Endometrial microvascular endothelial cells (primary cell): ENCODE results near the gene CFTR. TPM values are rescaled to one million over a fixed set of nuclear protein-coding genes. Genes with fewer than 3 reads are reported as not detected.
"Not testable (repeated sequence)": the region's sequence is repeated elsewhere in the genome, so short reads cannot be mapped to it uniquely, and the experiment has no call there.

Source experiments
- in situ Hi-C: cut with HindIII; loops from 2 replicates; pipeline ENCODE4 v1.10.0; 2017; ENCODE audit warnings: low sequenced_read_pairs, low pct_unique_long_range_greater_than_20kb; ENCODE audit errors: inconsistent ontology term
- total RNA-seq: library from RNA; depleted of rRNA; stranded (reverse); fragments of >200 nt; gene quantifications from one replicate; pipeline ENCODE4 v1.2.3, GENCODE V29; 2015; ENCODE audit errors: inconsistent ontology term

Gene CFTR
- not detected for total RNA-seq

DNA sequence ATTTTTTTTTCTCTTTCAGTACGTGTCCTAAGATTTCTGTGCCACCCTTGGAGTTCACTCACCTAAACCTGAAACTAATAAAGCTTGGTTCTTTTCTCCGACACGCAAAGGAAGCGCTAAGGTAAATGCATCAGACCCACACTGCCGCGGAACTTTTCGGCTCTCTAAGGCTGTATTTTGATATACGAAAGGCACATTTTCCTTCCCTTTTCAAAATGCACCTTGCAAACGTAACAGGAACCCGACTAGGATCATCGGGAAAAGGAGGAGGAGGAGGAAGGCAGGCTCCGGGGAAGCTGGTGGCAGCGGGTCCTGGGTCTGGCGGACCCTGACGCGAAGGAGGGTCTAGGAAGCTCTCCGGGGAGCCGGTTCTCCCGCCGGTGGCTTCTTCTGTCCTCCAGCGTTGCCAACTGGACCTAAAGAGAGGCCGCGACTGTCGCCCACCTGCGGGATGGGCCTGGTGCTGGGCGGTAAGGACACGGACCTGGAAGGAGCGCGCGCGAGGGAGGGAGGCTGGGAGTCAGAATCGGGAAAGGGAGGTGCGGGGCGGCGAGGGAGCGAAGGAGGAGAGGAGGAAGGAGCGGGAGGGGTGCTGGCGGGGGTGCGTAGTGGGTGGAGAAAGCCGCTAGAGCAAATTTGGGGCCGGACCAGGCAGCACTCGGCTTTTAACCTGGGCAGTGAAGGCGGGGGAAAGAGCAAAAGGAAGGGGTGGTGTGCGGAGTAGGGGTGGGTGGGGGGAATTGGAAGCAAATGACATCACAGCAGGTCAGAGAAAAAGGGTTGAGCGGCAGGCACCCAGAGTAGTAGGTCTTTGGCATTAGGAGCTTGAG lies at the start of gene CFTR:
Gene CFTR, plus strand, starts transcription at position 801 of the 830 bp plus-strand sequence. CDS start 70 bp downstream, outside the sequence.
- in situ Hi-C loops = no loop called here

DNA sequence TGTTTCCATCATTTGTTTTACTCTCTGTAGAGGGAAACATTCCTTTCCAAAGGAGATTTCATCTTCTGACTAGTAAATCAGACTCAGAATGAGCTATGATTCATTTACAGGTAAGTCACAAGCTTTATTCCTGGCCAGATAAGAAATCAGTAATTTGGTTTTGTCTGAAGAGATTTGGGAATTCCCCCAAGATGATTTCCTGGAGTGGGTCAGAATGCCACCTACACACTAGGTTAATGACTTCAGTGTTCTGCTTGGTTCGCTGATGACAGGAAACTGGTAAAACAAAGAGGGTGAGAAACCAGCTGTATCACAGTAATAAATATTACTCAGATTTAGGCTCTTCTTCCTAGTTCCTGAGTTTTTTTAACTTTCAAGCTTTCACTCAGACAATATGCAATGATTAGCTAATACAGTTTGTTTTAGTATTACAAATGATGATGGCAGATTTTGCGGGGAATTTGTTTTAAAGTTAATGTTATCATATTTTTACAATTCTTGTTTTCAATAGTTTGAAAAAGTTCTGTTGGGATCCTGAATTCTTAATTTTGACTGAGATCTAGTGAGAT lies 44.3 kb upstream of the CFTR start:
- in situ Hi-C loops = no loop called here

GRCh38 chr7:117444646-117445045 lies 35.2 kb upstream of the CFTR start:
- in situ Hi-C loops = no loop called here

GRCh38 chr7:117445206-117445605 lies 34.6 kb upstream of the CFTR start:
- in situ Hi-C loops = no loop called here

DNA sequence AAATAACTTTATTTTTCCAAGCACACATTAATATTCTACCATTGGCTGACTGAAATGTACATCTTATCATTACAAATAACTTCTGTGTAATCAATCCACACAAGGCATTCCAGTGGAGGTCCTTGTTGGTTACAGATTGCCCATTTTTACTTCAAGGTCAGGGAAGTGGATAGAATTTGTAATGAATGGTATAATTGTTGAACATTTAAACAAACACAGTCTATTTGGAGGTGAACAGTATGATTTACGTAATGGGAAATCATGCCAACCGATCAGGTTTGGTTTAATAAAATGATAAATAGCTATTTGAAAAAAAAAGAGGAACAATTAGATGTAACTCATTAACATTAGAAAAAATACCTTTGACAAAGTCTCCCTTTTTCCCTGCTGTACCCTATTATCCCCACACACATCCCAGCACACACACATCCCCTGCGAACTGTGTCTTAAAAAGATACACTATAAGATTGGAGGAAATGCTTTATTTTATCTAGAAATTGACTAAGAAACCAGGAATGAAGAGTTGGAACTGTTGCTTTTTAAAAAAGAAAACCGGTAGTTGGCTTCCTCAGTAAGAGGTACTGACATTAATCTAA lies 33.5 kb upstream of the CFTR start:
- in situ Hi-C loops = no loop called here

GRCh38 chr7:117448655-117449054 lies 31.2 kb upstream of the CFTR start:
- in situ Hi-C loops = no loop called here

DNA sequence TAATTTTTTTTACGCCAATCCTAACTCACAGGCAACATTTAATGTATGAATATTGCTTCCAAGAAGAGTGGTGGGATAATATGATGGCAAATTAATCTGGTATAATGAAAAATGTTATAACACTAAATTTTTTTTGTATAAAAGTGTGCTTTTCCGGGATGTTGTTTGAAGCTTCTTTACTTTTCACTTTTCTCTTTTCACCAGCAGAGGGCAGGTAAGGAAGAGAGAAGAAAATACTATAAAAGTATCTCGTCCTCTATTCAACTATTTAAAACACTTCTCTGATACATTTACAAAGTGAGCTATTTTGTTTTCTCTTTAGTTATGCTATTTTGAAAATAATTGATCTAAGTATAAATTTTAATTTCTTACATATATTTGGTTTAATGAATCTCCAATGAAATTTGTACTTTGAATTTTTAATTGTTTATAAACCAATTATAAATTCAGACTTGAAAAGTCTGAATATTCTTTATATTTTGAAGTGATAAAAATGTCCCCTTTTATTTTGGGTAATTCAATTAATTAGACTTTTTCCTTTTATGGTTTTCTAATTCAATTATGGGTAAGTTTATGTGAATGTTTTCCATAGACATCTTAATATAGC lies 20.7 kb upstream of the CFTR start:
- in situ Hi-C loops = no loop called here

DNA sequence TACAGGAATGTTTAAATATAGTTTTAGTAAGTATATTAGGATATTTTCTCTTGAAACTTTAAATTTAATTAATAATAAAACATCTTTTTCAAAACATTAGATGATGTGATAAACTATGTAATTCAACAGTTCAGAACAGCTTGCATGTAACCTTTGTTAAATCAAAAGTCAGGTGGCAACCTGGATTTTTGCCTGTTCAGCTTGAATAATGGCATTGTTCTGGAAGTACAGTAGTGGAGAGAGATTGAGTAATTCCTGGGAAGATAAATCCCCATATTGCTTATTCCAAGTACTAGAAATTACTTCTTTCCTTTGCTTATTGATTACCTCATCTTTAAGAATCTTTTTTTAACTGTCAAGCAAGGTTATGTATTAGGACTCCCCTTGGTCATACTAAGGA lies 20.1 kb upstream of the CFTR start:
- in situ Hi-C loops = no loop called here

GRCh38 chr7:117460815-117461214 lies 19.0 kb upstream of the CFTR start:
- in situ Hi-C loops = not testable (repeated sequence)

- in situ Hi-C loops = no loop called here
Measured at GRCh38 chr7:117468174-117468573, 11.7 kb upstream of the CFTR start.

- in situ Hi-C loops = no loop called here
Measured at GRCh38 chr7:117470777-117471176, 9.0 kb upstream of the CFTR start.

DNA sequence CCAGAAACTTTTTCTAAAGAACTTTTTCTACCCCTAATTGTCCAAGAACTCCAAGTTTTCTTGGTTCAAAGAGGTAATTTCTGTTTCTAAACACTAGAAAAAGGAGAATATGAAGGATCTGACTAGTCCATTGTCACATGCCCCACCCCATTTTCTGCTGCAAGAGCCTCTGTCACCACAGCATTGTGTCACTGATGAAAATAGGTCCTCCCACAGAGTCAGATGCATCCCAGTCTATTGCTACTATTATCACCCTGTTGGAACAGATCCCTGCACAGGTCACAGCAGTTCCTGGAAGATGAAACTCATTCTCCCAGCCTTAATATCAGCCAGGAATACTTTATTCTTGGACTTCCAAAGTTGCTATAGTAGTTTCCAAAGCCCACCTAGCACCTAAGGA lies 7.5 kb upstream of the CFTR start:
- in situ Hi-C loops = no loop called here

DNA sequence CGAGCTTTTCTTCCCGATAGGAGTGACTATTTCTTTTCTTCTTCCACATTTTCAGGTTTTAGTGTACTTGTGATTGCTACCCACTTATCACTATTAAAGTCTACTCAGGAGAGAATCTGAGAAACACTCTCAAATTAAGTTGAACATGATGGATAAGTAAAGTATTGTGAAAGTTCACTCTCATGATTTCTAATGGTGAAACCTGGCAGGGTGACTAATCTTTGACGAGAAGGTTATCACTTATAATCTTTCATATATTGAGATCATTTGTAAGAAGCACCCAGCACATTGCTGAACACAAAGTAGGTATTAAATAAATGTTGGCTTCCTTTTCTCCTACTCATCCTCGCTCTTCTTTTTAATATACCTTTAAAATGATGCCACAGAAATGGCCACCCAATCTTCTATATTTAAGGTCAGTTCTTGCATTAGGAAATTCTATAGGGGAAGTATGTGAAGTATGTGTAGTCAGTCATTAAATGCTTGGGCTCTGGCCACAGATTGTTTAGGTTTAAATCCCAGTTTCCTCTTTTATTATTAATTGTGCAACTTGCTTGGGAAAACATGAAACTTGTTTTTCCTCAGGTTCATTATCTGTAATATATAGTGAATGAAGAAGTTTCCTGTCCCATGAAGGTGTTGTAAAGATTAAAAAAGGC lies 3.1 kb upstream of the CFTR start:
- in situ Hi-C loops = no loop called here

GRCh38 chr7:117478836-117479224 lies 995 bp upstream of the CFTR start:
- in situ Hi-C loops = no loop called here

DNA sequence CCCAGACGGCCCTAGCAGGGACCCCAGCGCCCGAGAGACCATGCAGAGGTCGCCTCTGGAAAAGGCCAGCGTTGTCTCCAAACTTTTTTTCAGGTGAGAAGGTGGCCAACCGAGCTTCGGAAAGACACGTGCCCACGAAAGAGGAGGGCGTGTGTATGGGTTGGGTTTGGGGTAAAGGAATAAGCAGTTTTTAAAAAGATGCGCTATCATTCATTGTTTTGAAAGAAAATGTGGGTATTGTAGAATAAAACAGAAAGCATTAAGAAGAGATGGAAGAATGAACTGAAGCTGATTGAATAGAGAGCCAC lies 184 bp downstream of the CFTR start:
- in situ Hi-C loops = no loop called here

GRCh38 chr7:117480978-117481377 lies 1.2 kb downstream of the CFTR start:
- in situ Hi-C loops = no loop called here

- in situ Hi-C loops = no loop called here
Measured at GRCh38 chr7:117485118-117485620, 5.3 kb downstream of the CFTR start.

DNA sequence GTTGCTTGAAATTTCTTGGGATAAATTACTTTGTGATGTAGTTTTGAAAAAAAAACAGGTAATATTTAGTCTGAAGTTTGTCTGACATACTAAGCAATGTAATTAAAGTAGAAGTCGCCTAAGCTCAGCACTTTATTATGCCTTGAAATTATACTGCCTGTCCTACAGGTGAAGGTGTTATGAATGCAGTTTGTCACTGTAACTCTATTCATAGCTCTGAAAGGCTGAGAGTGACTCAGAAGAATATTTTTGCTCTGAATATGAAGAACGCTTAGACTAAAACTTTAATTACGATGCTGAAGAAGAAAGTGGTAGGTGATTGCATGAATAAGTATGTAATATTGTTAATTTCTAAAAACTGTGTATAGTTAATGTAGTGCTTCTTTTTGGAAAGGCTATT lies 9.2 kb downstream of the CFTR start:
- in situ Hi-C loops = no loop called here

DNA sequence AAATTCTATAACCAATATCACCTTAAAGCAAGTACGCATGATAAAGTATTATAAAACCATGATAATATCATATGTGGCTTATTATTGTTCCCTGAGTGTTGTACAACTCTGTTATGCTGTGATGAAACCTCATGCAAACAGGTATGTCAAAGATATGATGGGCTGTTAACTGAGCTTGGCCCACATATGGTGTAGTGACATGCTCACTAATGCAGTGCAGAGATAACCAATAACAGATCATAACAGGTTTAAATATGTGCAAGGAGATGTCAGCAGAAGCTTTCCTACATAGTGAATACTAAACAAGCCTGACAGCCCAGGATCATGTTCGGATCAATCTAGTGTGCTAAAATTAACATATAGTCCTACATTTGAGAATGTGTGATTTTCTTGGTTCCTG lies 9.6 kb downstream of the CFTR start:
- in situ Hi-C loops = no loop called here
